Mesendoderm (in vitro differentiated cells): ENCODE data around the gene SPATS1.

Experiments used
- DNase-seq: peaks from one replicate; pipeline ENCODE4 v3.0.0; 2013
- H2AK5ac ChIP-seq: 2 replicates; pipeline ENCODE4 v1.6.1; 2013; ENCODE audit warnings: low read length, inconsistent platforms
- H2BK120ac ChIP-seq: 2 replicates; pipeline ENCODE4 v1.6.1; 2013; ENCODE audit warnings: low read depth, mild to moderate bottlenecking, low read length, moderate library complexity, mixed read lengths
- H2BK15ac ChIP-seq: replicated peaks from 2 replicates; pipeline ENCODE4 v1.6.1; 2013; ENCODE audit warnings: low read depth, mild to moderate bottlenecking, moderate library complexity
- H2BK5ac ChIP-seq: 2 replicates; pipeline ENCODE4 v1.6.1; 2013; ENCODE audit warnings: low read length, inconsistent platforms
- H3K18ac ChIP-seq: 2 replicates; pipeline ENCODE4 v1.6.1; 2013; ENCODE audit warnings: mild to moderate bottlenecking, low read length, mixed read lengths
- H3K23ac ChIP-seq: one replicate; pipeline ENCODE4 v1.6.1; 2013; ENCODE audit warnings: low read length
- H3K27ac ChIP-seq: 2 replicates; pipeline ENCODE4 v1.5.1; 2013; ENCODE audit warnings: low read depth, mild to moderate bottlenecking, inconsistent platforms, low read length, moderate library complexity
- H3K27me3 ChIP-seq: 2 replicates; pipeline ENCODE4 v1.6.1; 2013; ENCODE audit warnings: low read length, control low read depth, mild to moderate bottlenecking, inconsistent platforms; ENCODE audit not compliant: insufficient read depth, poor library complexity
- H3K36me3 ChIP-seq: 2 replicates; pipeline ENCODE4 v1.6.1; 2013; ENCODE audit warnings: low read length, inconsistent platforms; ENCODE audit not compliant: control insufficient read depth, insufficient read depth
- H3K4ac ChIP-seq: one replicate; pipeline ENCODE4 v1.6.1; 2013; ENCODE audit warnings: low read depth, mild to moderate bottlenecking, low read length, moderate library complexity
- H3K4me1 ChIP-seq: 2 replicates; pipeline ENCODE4 v1.6.1; 2013; ENCODE audit warnings: low read depth, low read length, inconsistent platforms; ENCODE audit not compliant: control insufficient read depth
- H3K4me2 ChIP-seq: 2 replicates; pipeline ENCODE4 v1.6.1; 2013; ENCODE audit warnings: low read length
- H3K4me3 ChIP-seq: 2 replicates; pipeline ENCODE4 v1.5.1; 2013; ENCODE audit warnings: mild to moderate bottlenecking, low read length
- H3K56ac ChIP-seq: one replicate; pipeline ENCODE4 v1.6.1; 2013; ENCODE audit warnings: low read length
- H3K79me1 ChIP-seq: 2 replicates; pipeline ENCODE4 v1.6.1; 2013; ENCODE audit warnings: low read length, inconsistent platforms
- H3K79me2 ChIP-seq: 2 replicates; pipeline ENCODE4 v1.6.1; 2013; ENCODE audit warnings: mild to moderate bottlenecking, low read length; ENCODE audit not compliant: control insufficient read depth, insufficient read depth
- H3K9ac ChIP-seq: 2 replicates; pipeline ENCODE4 v1.6.1; 2013; ENCODE audit warnings: low read length, inconsistent platforms
- H4K5ac ChIP-seq: one replicate; pipeline ENCODE4 v1.6.1; 2013; ENCODE audit warnings: low read length
- H4K8ac ChIP-seq: one replicate; pipeline ENCODE4 v1.6.1; 2013; ENCODE audit warnings: low read depth, mild to moderate bottlenecking, control low read depth, low read length, moderate library complexity
- WGBS: extraction: QIAGEN DNeasy Blood & Tissue Kit; methylation state at CpG from one replicate; pipeline ENCODE4 v1.1.7; 2013; ENCODE audit warnings: low lambda C conversion rate, missing lambda C conversion rate; ENCODE audit not compliant: insufficient coverage; ENCODE audit errors: extremely low coverage; 5-methylcytosine and 5-hydroxymethylcytosine counted together

Gene SPATS1

DNA sequence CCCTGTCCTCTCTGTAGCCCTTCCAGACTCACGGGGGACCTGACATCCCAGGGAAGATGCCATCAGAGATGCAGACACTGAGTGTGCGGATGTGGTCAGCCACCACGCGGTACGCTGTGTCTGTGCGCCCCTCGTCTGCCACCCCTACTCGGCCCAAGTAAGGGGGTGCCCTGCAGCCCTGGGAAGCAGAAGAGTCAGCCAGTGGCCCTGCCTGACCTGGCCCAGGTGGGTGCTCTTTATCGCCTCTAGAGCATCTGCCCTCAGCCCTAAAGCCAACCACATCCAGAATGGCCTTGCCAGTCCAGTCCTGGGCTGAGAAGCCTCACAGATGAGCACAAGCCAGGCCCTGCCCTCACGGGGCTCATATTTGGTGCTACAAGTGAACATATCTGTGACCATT lies 35.2 kb upstream of the SPATS1 start:
- no peak overlapping the region for H3K9ac ChIP-seq
- DNase-seq: no peak
- no peak overlapping the region for H3K4me3 ChIP-seq
- no peak overlapping the region for H3K23ac ChIP-seq
- no CpG with 5 or more reads among the region's 10 CpGs for WGBS
- no peak overlapping the region for H2AK5ac ChIP-seq
- no peak overlapping the region for H3K18ac ChIP-seq
- peaks cover 2% of the 10 kb centered on the region for H3K4me1 ChIP-seq
- H3K79me1 ChIP-seq: peaks cover 6% of the 10 kb centered on the region
- no peaks in the 10 kb centered on the region for H3K27me3 ChIP-seq
- no peak overlapping the region for H2BK15ac ChIP-seq
- H3K4me2 ChIP-seq: no peak overlapping the region
- no peak overlapping the region for H3K56ac ChIP-seq
- no peak overlapping the region for H4K5ac ChIP-seq
- H3K4ac ChIP-seq: no peak overlapping the region
- peaks cover 2% of the 10 kb centered on the region for H3K79me2 ChIP-seq
- no peak overlapping the region for H2BK5ac ChIP-seq
- H3K36me3 ChIP-seq: peaks cover 19% of the 10 kb centered on the region
- H2BK120ac ChIP-seq: no peak overlapping the region
- no peak overlapping the region for H3K27ac ChIP-seq
- H4K8ac ChIP-seq: no peak overlapping the region

DNA sequence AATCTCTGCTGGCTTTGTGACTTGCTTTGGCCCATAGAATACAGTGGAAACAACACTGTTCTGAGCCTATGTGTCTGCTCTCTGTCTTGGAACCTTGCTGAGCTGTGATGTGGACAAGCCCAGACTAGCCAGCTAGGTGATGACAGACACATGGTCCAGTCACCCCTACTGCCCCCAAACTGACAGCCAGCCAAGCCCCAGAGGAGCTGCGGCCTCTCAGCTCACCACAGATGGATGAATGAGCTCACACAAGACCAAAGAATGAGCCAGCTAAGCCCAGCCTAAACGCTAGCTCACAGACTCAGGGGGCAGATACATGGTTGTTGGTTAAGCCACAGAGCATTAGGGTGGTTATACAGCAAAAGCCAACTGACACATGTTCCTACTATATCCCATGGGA lies 33.4 kb upstream of the SPATS1 start:
- no peak overlapping the region for H3K9ac ChIP-seq
- H3K4ac ChIP-seq: no peak overlapping the region
- no peak overlapping the region for H2BK5ac ChIP-seq
- H3K18ac ChIP-seq: no peak overlapping the region
- DNase-seq: no peak
- peaks cover 8% of the 10 kb centered on the region for H3K79me1 ChIP-seq
- H3K23ac ChIP-seq: no peak overlapping the region
- no peak overlapping the region for H4K8ac ChIP-seq
- no peak overlapping the region for H2BK15ac ChIP-seq
- no peaks in the 10 kb centered on the region for H3K27me3 ChIP-seq
- no CpG with 5 or more reads among the region's 2 CpGs for whole genome bisulfite sequencing
- H2AK5ac ChIP-seq: no peak overlapping the region
- H4K5ac ChIP-seq: no peak overlapping the region
- peaks cover 2% of the 10 kb centered on the region for H3K4me1 ChIP-seq
- H2BK120ac ChIP-seq: no peak overlapping the region
- H3K36me3 ChIP-seq: peaks cover 8% of the 10 kb centered on the region
- H3K4me2 ChIP-seq: no peak overlapping the region
- no peak overlapping the region for H3K4me3 ChIP-seq
- no peak overlapping the region for H3K27ac ChIP-seq
- H3K56ac ChIP-seq: no peak overlapping the region
- peaks cover 7% of the 10 kb centered on the region for H3K79me2 ChIP-seq

DNA sequence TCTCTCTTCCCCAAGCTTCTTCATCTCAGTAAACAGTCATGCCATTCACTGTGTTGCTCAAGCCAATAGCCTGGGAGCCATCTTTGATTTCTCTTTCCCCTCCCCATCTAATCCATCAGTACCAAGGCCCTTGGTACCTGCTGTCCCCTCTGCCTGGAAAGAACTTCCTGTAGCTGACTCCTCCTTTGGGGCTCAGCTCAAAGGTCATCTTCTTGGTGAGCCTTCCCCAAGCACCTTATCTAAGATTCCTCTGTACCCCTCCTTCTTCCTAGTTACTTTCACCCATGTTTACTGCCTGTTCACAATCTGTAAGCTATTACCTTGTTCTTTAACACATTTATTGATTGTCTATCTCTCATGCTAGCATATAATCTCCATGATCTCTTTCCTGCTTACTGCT lies 32.8 kb upstream of the SPATS1 start:
- Histone ChIP-seq H3K9ac (no peak overlapping the region), H3K4ac (no peak overlapping the region), H3K4me3 (no peak overlapping the region), H3K23ac (no peak overlapping the region), H3K27me3 (no peaks in the 10 kb centered on the region), H3K18ac (no peak overlapping the region), H3K79me2 (peaks cover 7% of the 10 kb centered on the region), H3K36me3 (peaks cover 5% of the 10 kb centered on the region), H3K4me1 (peaks cover 2% of the 10 kb centered on the region), H2BK5ac (no peak overlapping the region), H2BK15ac (no peak overlapping the region), H3K4me2 (no peak overlapping the region), H3K79me1 (peaks cover 8% of the 10 kb centered on the region), H2AK5ac (no peak overlapping the region), H4K8ac (no peak overlapping the region), H4K5ac (no peak overlapping the region), H2BK120ac (no peak overlapping the region), H3K56ac (no peak overlapping the region), H3K27ac (no peak overlapping the region)
- DNase-seq: no peak

DNA sequence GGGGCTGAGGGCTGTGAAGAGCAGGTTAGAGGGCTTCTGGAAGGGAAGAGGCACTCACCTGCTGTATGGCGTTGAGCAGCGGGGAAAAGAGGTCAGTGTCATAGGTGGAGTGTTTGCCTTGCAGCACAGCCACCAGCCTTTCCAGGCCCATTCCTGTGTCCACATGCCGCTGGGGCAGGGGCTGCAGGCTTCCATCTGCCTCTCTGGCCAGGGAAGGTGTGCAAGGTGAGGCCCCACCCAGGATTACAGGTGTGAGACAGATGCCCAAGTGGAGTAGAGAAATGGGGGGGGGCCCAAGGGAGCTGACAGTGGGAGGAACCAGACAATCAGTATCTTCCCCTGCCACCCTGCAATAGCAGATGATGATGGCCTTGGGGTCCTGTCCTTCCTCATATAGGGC lies 32.2 kb upstream of the SPATS1 start:
- Histone ChIP-seq H2BK5ac (no peak overlapping the region), H4K5ac (no peak overlapping the region), H3K4me1 (peaks cover under 1% of the 10 kb centered on the region), H3K79me2 (peaks cover 7% of the 10 kb centered on the region), H4K8ac (no peak overlapping the region), H3K36me3 (peaks cover 5% of the 10 kb centered on the region), H3K27me3 (no peaks in the 10 kb centered on the region), H3K27ac (no peak overlapping the region), H2BK15ac (no peak overlapping the region), H3K23ac (no peak overlapping the region), H3K18ac (no peak overlapping the region), H2AK5ac (no peak overlapping the region), H2BK120ac (no peak overlapping the region), H3K79me1 (peaks cover 8% of the 10 kb centered on the region), H3K4me2 (no peak overlapping the region), H3K4ac (no peak overlapping the region), H3K56ac (no peak overlapping the region), H3K4me3 (no peak overlapping the region), H3K9ac (no peak overlapping the region)
- no peak for DNase-seq
- no CpG with 5 or more reads among the region's 3 CpGs for WGBS

DNA sequence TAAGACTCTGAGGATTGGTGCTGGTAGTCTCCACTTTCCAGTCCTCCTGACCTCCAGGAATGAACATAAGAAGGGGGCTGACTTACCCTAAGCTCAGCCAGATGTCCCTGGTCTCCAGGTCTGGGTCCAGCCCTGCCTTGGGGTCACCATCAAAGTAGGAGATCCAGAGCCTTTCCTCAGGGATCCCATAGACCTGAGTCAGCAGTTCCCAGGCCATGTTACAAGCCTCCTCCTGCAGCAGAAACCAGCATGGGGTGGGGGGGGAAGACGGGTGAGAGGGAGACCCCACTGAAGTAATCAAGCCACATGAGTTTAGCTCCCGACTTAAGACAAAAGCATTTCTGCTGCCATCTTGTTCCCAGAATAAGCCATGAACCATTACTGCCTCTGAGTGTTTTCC lies 31.1 kb upstream of the SPATS1 start:
- Histone ChIP-seq H3K4me1 (no peaks in the 10 kb centered on the region), H3K27ac (no peak overlapping the region), H4K8ac (no peak overlapping the region), H3K36me3 (peaks cover 5% of the 10 kb centered on the region), H3K4me3 (no peak overlapping the region), H3K79me2 (peaks cover 7% of the 10 kb centered on the region), H3K4me2 (no peak overlapping the region), H3K23ac (no peak overlapping the region), H3K27me3 (no peaks in the 10 kb centered on the region), H3K18ac (no peak overlapping the region), H2BK120ac (no peak overlapping the region), H2BK15ac (no peak overlapping the region), H3K4ac (no peak overlapping the region), H4K5ac (no peak overlapping the region), H2BK5ac (no peak overlapping the region), H3K56ac (no peak overlapping the region), H2AK5ac (no peak overlapping the region), H3K79me1 (peaks cover 8% of the 10 kb centered on the region), H3K9ac (no peak overlapping the region)
- no CpG with 5 or more reads among the region's 2 CpGs for WGBS
- DNase-seq: no peak

DNA sequence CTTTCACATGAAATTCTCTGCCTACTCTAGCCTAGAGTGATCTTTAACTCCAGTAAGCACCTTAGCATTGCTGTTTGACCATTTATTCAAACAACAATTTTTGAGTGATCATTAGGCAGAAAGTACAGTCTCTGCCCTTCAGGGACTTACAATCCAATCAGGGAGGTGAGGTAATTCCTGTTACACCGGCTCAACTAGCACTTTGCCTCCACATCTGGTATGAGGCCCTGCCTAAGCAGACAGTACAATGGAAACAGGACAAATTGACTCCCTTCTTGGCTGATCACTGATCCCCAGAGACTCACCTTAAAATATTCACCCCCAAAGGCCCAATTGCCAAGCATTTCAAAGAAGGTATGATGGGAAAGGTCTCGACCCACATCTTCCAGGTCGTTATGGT lies 30.7 kb upstream of the SPATS1 start:
- Histone ChIP-seq H2BK5ac (no peak overlapping the region), H3K79me2 (peaks cover 7% of the 10 kb centered on the region), H3K4me3 (no peak overlapping the region), H3K18ac (no peak overlapping the region), H3K23ac (no peak overlapping the region), H3K27me3 (no peaks in the 10 kb centered on the region), H3K4me1 (no peaks in the 10 kb centered on the region), H2AK5ac (no peak overlapping the region), H2BK15ac (no peak overlapping the region), H4K5ac (no peak overlapping the region), H3K9ac (peak overlapping the region; percentile 91), H3K56ac (no peak overlapping the region), H3K79me1 (peaks cover 8% of the 10 kb centered on the region), H3K4me2 (no peak overlapping the region), H2BK120ac (no peak overlapping the region), H3K27ac (no peak overlapping the region), H4K8ac (no peak overlapping the region), H3K36me3 (peaks cover 5% of the 10 kb centered on the region), H3K4ac (no peak overlapping the region)
- DNase-seq: no peak
- WGBS: no CpG with 5 or more reads among the region's 3 CpGs
